GM12801 (cell line): ENCODE results near the gene PKD1.

ENCODE experiments used
- CTCF ChIP-seq: IDR thresholded peaks from one replicate; pipeline ENCODE4 v1.5.1; 2011; ENCODE audit warnings: control low read depth; ENCODE audit not compliant: insufficient read length; ENCODE audit errors: extremely low read depth

Gene PKD1

GRCh38 chr16:2167068-2167638, 31.5 kb upstream of the PKD1 start:
- TF ChIP-seq CTCF = no peak

- TF ChIP-seq CTCF = no peak
These were observed 30.8 kb upstream of the PKD1 start for GRCh38 chr16:2166263-2167067.

GRCh38 chr16:2165861-2166260, 30.2 kb upstream of the PKD1 start:
- no peak for TF ChIP-seq CTCF

- TF ChIP-seq CTCF = no peak
These were observed 27.6 kb upstream of the PKD1 start for GRCh38 chr16:2163211-2163881.

GRCh38 chr16:2162676-2163118, 27.0 kb upstream of the PKD1 start:
- TF ChIP-seq CTCF = no peak

GRCh38 chr16:2161911-2162310, 26.2 kb upstream of the PKD1 start:
- TF ChIP-seq CTCF = no peak

GRCh38 chr16:2160915-2161551, 25.3 kb upstream of the PKD1 start:
- TF ChIP-seq CTCF = no peak
